ENCODE data around the gene LEF1. TPM values are rescaled to one million over a fixed set of nuclear protein-coding genes. Genes with fewer than 3 reads are reported as not detected.

The LEF1 gene
- total and polyA plus RNA-seq, 2 donors (not counting 3 experiments of a cell fraction or from before 2014, with no cell fraction given), result 0.46 TPM; not detected in 1

DNA sequence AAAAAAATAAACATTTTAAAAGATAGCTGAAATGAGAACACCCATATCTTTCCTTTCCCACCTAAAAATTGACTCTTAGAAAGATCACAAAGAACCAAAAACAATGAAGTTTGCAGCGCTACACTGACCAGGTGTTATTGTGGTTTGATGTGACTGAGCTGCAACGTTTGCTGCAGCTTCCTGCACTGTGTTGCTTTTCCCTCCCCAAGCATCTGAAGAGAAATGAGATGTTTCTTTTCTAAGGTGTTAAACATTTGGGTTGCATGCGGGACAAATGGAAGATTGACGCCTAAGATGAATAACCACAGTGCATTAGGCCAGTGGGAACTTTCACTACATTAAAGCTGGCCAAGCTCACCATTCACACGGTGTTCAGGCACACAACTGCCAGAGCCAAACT is 8.9 kb downstream of the LEF1 start:
- BruUV-seq (replicated peaks), result no TSS peak
- FAIRE-seq (no peak), DNase-seq (ENCODE audit: low read depth, low spot score) (no peak)
- Histone ChIP-seq H3K27ac (ENCODE audit: insufficient read depth, low read depth, low read length) (no peak overlapping the region), H3K9me1 (replicated peaks; ENCODE audit: control insufficient read depth, extremely low read depth, insufficient read depth, low read length) (no peaks in the 10 kb centered on the region), H3K36me3 (ENCODE audit: control insufficient read depth in 2 of 2, extremely low read depth in 1 of 2, insufficient read depth in 2 of 2, low read length in 2 of 2) (no peaks in the 10 kb centered on the region), H3K9me3 (replicated peaks; ENCODE audit: control insufficient read depth, insufficient read depth, low read length) (no peaks in the 10 kb centered on the region), H3K4me2 (ENCODE audit: insufficient read depth, low read length) (no peak overlapping the region), H3K9ac (replicated peaks; ENCODE audit: extremely low read depth, insufficient read depth, low read length) (no peak overlapping the region), H3K4me3 (replicated peaks in 1 of 3; ENCODE audit: insufficient read depth in 1 of 3, low read depth in 1 of 3, low read length in 3 of 3) (no peak overlapping the region), H3K4me1 (ENCODE audit: control insufficient read depth, extremely low read depth, insufficient read depth, low read length) (no peaks in the 10 kb centered on the region), H4K20me1 (replicated peaks; ENCODE audit: control insufficient read depth, extremely low read depth, insufficient read depth, low read length) (no peaks in the 10 kb centered on the region), H2AFZ (ENCODE audit: low read depth, low read length) (no peak overlapping the region), H3K79me2 (ENCODE audit: control insufficient read depth, insufficient read depth, low read length) (no peaks in the 10 kb centered on the region), H3K27me3 (ENCODE audit: control insufficient read depth in 2 of 2, insufficient read depth in 2 of 2, low read length in 2 of 2) (peaks cover 26 to 55% of the 10 kb centered on the region in 2 experiments)
- dilution Hi-C loops (cut with MboI; ENCODE audit: extremely low pct_ligation_motif_present, low sequenced_read_pairs), result no loop called here
- ChIA-PET POLR2A (no interaction called here), CTCF (interaction anchor here (0.9 kb wide), 1 partner anchor 34 kb away, joined by 3 read pairs; no protein-coding TSS in a partner anchor)
- intact Hi-C loops (cut with micrococcal nuclease), result loop anchor here (10.0 kb wide), 1 partner anchor 415 kb away; no protein-coding TSS in a partner anchor
- TF ChIP-seq JUN (IDR thresholded peaks at IDR 0.05; ENCODE audit: borderline replicate concordance, insufficient read depth, insufficient read length, low read depth), result no peak
- TF ChIP-seq FOS (IDR thresholded peaks at IDR 0.05; ENCODE audit: borderline replicate concordance, insufficient read depth, low read length), result no peak
- TF ChIP-seq GATA2 (IDR thresholded peaks at IDR 0.05; ENCODE audit: insufficient read depth, insufficient read length, low read depth, low read length), result no peak

DNA sequence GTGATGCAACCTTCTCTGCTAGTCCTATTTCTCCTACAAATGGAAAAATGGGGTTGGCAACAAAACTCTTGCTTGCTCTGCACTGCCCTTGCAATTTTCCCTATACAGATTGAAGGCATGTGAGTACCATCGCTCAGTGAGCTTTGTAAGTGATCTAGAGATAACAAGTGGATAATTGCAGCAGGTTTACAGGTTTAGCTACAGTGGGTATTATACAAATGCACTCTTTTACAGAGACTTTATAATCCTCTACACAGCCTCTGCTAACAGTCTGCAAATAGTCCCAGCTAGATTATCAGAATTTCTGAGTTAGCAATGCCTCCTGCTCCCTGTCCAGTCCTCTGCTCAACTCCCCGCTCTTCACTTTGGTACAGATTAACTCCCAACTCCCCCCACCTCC is 11.1 kb downstream of the LEF1 start:
- Histone ChIP-seq H3K27me3 (ENCODE audit: control insufficient read depth in 2 of 2, insufficient read depth in 2 of 2, low read length in 2 of 2) (peaks cover 24 to 34% of the 10 kb centered on the region in 2 experiments), H3K9ac (replicated peaks; ENCODE audit: extremely low read depth, insufficient read depth, low read length) (no peak overlapping the region), H3K9me1 (replicated peaks; ENCODE audit: control insufficient read depth, extremely low read depth, insufficient read depth, low read length) (no peaks in the 10 kb centered on the region), H3K4me3 (replicated peaks in 1 of 3; ENCODE audit: insufficient read depth in 1 of 3, low read depth in 1 of 3, low read length in 3 of 3) (no peak overlapping the region), H3K4me2 (ENCODE audit: insufficient read depth, low read length) (no peak overlapping the region), H3K79me2 (ENCODE audit: control insufficient read depth, insufficient read depth, low read length) (no peaks in the 10 kb centered on the region), H4K20me1 (replicated peaks; ENCODE audit: control insufficient read depth, extremely low read depth, insufficient read depth, low read length) (no peaks in the 10 kb centered on the region), H3K4me1 (ENCODE audit: control insufficient read depth, extremely low read depth, insufficient read depth, low read length) (no peaks in the 10 kb centered on the region), H3K27ac (ENCODE audit: insufficient read depth, low read depth, low read length) (no peak overlapping the region), H3K9me3 (replicated peaks; ENCODE audit: control insufficient read depth, insufficient read depth, low read length) (no peaks in the 10 kb centered on the region), H2AFZ (ENCODE audit: low read depth, low read length) (no peak overlapping the region), H3K36me3 (ENCODE audit: control insufficient read depth in 2 of 2, extremely low read depth in 1 of 2, insufficient read depth in 2 of 2, low read length in 2 of 2) (no peaks in the 10 kb centered on the region)
- POLR2A ChIA-PET, result no interaction called here
- no peak for TF ChIP-seq POLR2AphosphoS5 (IDR thresholded peaks at IDR 0.05; ENCODE audit: insufficient read depth, low read depth, low read length)
- TF ChIP-seq MYC (IDR thresholded peaks at IDR 0.05; ENCODE audit: low read depth, low read length), result no peak
- TF ChIP-seq POLR2A (IDR thresholded peaks at IDR 0.05; ENCODE audit: low read depth, low read length), result no peak
- no peak for TF ChIP-seq JUN (IDR thresholded peaks at IDR 0.05; ENCODE audit: borderline replicate concordance, insufficient read depth, insufficient read length, low read depth)
- no peak for TF ChIP-seq FOS (IDR thresholded peaks at IDR 0.05; ENCODE audit: borderline replicate concordance, insufficient read depth, low read length)
- TF ChIP-seq EZH2 (IDR thresholded peaks at IDR 0.05; ENCODE audit: borderline replicate concordance, low read depth, low read length, severe bottlenecking), result no peak
- TF ChIP-seq GATA2 (IDR thresholded peaks at IDR 0.05; ENCODE audit: insufficient read depth, insufficient read length, low read depth, low read length), result no peak
- TF ChIP-seq, protein P1, sequence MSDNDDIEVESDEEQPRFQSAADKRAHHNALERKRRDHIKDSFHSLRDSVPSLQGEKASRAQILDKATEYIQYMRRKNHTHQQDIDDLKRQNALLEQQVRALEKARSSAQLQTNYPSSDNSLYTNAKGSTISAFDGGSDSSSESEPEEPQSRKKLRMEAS (IDR thresholded peaks at IDR 0.05; ENCODE audit: insufficient read depth, insufficient read length), result no peak
- TF ChIP-seq, protein P2, sequence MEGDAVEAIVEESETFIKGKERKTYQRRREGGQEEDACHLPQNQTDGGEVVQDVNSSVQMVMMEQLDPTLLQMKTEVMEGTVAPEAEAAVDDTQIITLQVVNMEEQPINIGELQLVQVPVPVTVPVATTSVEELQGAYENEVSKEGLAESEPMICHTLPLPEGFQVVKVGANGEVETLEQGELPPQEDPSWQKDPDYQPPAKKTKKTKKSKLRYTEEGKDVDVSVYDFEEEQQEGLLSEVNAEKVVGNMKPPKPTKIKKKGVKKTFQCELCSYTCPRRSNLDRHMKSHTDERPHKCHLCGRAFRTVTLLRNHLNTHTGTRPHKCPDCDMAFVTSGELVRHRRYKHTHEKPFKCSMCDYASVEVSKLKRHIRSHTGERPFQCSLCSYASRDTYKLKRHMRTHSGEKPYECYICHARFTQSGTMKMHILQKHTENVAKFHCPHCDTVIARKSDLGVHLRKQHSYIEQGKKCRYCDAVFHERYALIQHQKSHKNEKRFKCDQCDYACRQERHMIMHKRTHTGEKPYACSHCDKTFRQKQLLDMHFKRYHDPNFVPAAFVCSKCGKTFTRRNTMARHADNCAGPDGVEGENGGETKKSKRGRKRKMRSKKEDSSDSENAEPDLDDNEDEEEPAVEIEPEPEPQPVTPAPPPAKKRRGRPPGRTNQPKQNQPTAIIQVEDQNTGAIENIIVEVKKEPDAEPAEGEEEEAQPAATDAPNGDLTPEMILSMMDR (IDR thresholded peaks at IDR 0.05; ENCODE audit: extremely low read depth in 1 of 2, insufficient read depth in 1 of 2, low read depth in 1 of 2, low read length in 2 of 2), result no peak
- intact Hi-C loops (cut with micrococcal nuclease) (no loop called here), dilution Hi-C loops (cut with MboI; ENCODE audit: extremely low pct_ligation_motif_present, low sequenced_read_pairs) (no loop called here)
- FAIRE-seq (no peak), DNase-seq (ENCODE audit: low read depth, low spot score) (no peak)
- CTCF ChIA-PET, result interaction anchor here (1.3 to 1.5 kb wide), 2 partner anchors 13 to 27 kb away, joined by 3 to 7 read pairs; no protein-coding TSS in a partner anchor
- BruUV-seq (replicated peaks), result no TSS peak

Data from endothelial cell of umbilical vein (primary cell).